DND-41 (cell line): ENCODE results near the gene PARN.

Experiments
- CTCF ChIP-seq: IDR thresholded peaks from 2 replicates; pipeline ENCODE4 v1.5.1; 2012; ENCODE audit warnings: borderline replicate concordance, low read length, moderate library complexity, mild to moderate bottlenecking; ENCODE audit not compliant: poor library complexity, severe bottlenecking; ENCODE audit errors: extremely low read depth
- EZH2 ChIP-seq: IDR thresholded peaks from 3 replicates; pipeline ENCODE4 v1.6.1; 2012; ENCODE audit warnings: borderline replicate concordance, low read depth, mild to moderate bottlenecking, moderate library complexity, low read length, inconsistent platforms; ENCODE audit not compliant: severe bottlenecking

GRCh38 chr16:14486520-14487303, 143.3 kb downstream of the PARN start:
- TF ChIP-seq CTCF (no peak), EZH2 (no peak)
